Measurements from ENCODE around the gene PDXK. TPM values are rescaled to one million over a fixed set of nuclear protein-coding genes. Genes with fewer than 3 reads are reported as not detected.

Gene PDXK
- polyA plus RNA-seq, 1 of the 3 experiments (the other 2 are of a cell fraction): 85.7 TPM

- H3K79me2 ChIP-seq (ENCODE audit: insufficient read depth): no peaks in the 10 kb centered on the region
- no peaks in the 10 kb centered on the region for H3K27me3 ChIP-seq (ENCODE audit: insufficient read depth)
- POLR2A ChIA-PET: interaction anchor here (0.6 kb wide), 1 partner anchor 179 kb away, joined by 4 read pairs; no protein-coding TSS in a partner anchor
- CTCF ChIA-PET: interaction anchor here (1.6 kb wide), 1 partner anchor 8 kb away, joined by 4 read pairs; no protein-coding TSS in a partner anchor
- no peaks in the 10 kb centered on the region for H4K20me1 ChIP-seq (ENCODE audit: insufficient read depth)
- 0 out of 4 replicates have a peak overlapping the region, but pooled peaks of 1 of the 2 experiments have one; percentile 17 for H3K27ac ChIP-seq (ENCODE audit: low read depth in 2 of 2, low read length in 1 of 2)
- H3K9ac ChIP-seq: no peak overlapping the region
- H3F3A ChIP-seq (replicated peaks; ENCODE audit: insufficient read depth): no peaks in the 10 kb centered on the region
- no peaks in the 10 kb centered on the region for H3K9me2 ChIP-seq
- no peaks in the 10 kb centered on the region for H3K9me3 ChIP-seq
- WGBS (ENCODE audit: low lambda C conversion rate): 80% methylated on average over 15 of the region's 19 CpGs
- H3K36me3 ChIP-seq (replicated peaks in 1 of 2; ENCODE audit: control insufficient read depth in 1 of 2, insufficient read depth in 2 of 2, low read length in 1 of 2): peaks cover 0 to 10% of the 10 kb centered on the region in 2 experiments
- TF ChIP-seq, protein P1, sequence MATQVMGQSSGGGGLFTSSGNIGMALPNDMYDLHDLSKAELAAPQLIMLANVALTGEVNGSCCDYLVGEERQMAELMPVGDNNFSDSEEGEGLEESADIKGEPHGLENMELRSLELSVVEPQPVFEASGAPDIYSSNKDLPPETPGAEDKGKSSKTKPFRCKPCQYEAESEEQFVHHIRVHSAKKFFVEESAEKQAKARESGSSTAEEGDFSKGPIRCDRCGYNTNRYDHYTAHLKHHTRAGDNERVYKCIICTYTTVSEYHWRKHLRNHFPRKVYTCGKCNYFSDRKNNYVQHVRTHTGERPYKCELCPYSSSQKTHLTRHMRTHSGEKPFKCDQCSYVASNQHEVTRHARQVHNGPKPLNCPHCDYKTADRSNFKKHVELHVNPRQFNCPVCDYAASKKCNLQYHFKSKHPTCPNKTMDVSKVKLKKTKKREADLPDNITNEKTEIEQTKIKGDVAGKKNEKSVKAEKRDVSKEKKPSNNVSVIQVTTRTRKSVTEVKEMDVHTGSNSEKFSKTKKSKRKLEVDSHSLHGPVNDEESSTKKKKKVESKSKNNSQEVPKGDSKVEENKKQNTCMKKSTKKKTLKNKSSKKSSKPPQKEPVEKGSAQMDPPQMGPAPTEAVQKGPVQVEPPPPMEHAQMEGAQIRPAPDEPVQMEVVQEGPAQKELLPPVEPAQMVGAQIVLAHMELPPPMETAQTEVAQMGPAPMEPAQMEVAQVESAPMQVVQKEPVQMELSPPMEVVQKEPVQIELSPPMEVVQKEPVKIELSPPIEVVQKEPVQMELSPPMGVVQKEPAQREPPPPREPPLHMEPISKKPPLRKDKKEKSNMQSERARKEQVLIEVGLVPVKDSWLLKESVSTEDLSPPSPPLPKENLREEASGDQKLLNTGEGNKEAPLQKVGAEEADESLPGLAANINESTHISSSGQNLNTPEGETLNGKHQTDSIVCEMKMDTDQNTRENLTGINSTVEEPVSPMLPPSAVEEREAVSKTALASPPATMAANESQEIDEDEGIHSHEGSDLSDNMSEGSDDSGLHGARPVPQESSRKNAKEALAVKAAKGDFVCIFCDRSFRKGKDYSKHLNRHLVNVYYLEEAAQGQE (IDR thresholded peaks at IDR 0.05; ENCODE audit: low read depth, low read length): no peak
- TF ChIP-seq FOXJ3 (CRISPR knock-in tag; IDR thresholded peaks at IDR 0.05) (no peak), FOSL2 (IDR thresholded peaks at IDR 0.05; ENCODE audit: borderline replicate concordance, low read depth) (0 out of 2 replicates have a peak, but pooled peaks have one; percentile 11), TAF1 (IDR thresholded peaks at IDR 0.05; ENCODE audit: borderline replicate concordance, low read depth, low read length) (no peak)
- no peak for DNase-seq
- peaks cover 0 to 5% of the 10 kb centered on the region in 2 experiments; a peak in 2 of 4 replicates for H3K4me1 ChIP-seq (ENCODE audit: control insufficient read depth in 1 of 2, insufficient read depth in 2 of 2, low read depth in 1 of 2, low read length in 1 of 2)
- no peak overlapping the region for H3K4me2 ChIP-seq
- no peak overlapping the region for H2AFZ ChIP-seq (ENCODE audit: low read depth)
- H3K4me3 ChIP-seq (ENCODE audit: low read depth in 2 of 2, low read length in 1 of 2): no peak overlapping the region
Measured at GRCh38 chr21:43764576-43765495, 45.9 kb downstream of the PDXK start.

DNA sequence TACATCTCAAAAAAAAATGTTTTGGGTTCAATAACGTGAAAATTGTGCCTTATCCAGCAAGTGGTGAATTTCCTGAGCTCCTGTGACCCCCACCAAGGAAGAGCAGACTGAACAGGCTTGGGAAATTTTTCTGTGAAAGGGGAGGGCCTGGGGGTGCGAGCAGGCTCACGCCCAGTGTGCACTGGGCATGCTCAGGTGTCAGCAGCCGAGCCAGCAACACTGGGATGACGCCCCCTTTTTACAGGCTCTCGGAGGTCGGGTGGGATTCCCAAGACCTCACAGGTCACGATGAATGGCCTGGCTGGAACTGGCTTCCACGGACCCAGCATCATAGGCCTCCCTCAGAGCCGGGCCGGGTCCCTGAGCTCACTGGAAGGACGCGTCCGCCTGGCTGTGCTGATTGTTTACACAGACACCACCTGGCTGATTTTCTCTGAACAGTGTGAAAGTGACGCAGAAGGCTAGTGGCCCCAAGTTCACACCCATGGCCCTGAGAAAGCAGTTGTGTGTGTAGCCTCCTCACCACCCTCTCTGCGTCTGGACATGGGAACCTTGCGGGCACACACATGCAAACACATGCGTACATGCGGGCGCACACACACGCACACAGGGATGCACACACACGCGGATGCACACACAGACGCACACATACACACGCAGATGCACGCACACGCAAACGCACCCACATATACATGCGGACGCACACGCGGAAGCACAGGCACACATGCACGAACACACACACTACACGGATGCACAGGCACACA is 48.0 kb downstream of the PDXK start:
- WGBS (ENCODE audit: low lambda C conversion rate): 95% methylated on average over 24 of the region's 34 CpGs
- TF ChIP-seq MEF2A (IDR thresholded peaks at IDR 0.05; ENCODE audit: borderline replicate concordance, low read depth) (no peak), FOSL2 (IDR thresholded peaks at IDR 0.05; ENCODE audit: borderline replicate concordance, low read depth) (no peak), TAF1 (IDR thresholded peaks at IDR 0.05; ENCODE audit: borderline replicate concordance, low read depth, low read length) (no peak), SIN3A (IDR thresholded peaks at IDR 0.05; ENCODE audit: borderline replicate concordance, low read depth, low read length) (no peak), SMC3 (IDR thresholded peaks at IDR 0.05; ENCODE audit: low read depth, low read length) (no peak), RCOR1 (IDR thresholded peaks at IDR 0.05; ENCODE audit: low read length) (no peak), RXRA (IDR thresholded peaks at IDR 0.05; ENCODE audit: borderline replicate concordance, low read depth) (no peak), JUND (IDR thresholded peaks at IDR 0.05) (no peak), ELF1 (IDR thresholded peaks at IDR 0.05) (no peak)
- TF ChIP-seq, protein P1 (IDR thresholded peaks at IDR 0.05; ENCODE audit: low read depth, low read length): no peak
- no peak for DNase-seq
- Histone ChIP-seq H2AFZ (ENCODE audit: low read depth) (no peak overlapping the region), H3K79me2 (ENCODE audit: insufficient read depth) (no peaks in the 10 kb centered on the region), H3K4me3 (ENCODE audit: low read depth in 2 of 2, low read length in 1 of 2) (no peak overlapping the region), H3K4me1 (ENCODE audit: control insufficient read depth in 1 of 2, insufficient read depth in 2 of 2, low read depth in 1 of 2, low read length in 1 of 2) (peaks cover 0 to 5% of the 10 kb centered on the region in 2 experiments; a peak in 2 of 4 replicates), H3K4me2 (no peak overlapping the region), H4K20me1 (ENCODE audit: insufficient read depth) (no peaks in the 10 kb centered on the region), H3F3A (replicated peaks; ENCODE audit: insufficient read depth) (peaks cover 2% of the 10 kb centered on the region), H3K9me2 (no peaks in the 10 kb centered on the region), H3K27me3 (ENCODE audit: insufficient read depth) (no peaks in the 10 kb centered on the region), H3K9me3 (no peaks in the 10 kb centered on the region), H3K9ac (no peak overlapping the region), H3K27ac (ENCODE audit: low read depth in 2 of 2, low read length in 1 of 2) (no peak overlapping the region), H3K36me3 (replicated peaks in 1 of 2; ENCODE audit: control insufficient read depth in 1 of 2, insufficient read depth in 2 of 2, low read length in 1 of 2) (no peaks in the 10 kb centered on the region)
- ChIA-PET POLR2A (no interaction called here), CTCF (interaction anchor here (0.7 to 1.6 kb wide), 3 partner anchors 10 to 736 kb away, joined by 3 to 4 read pairs (median 4); no protein-coding TSS in a partner anchor)

All from SK-N-SH (cell line).